ENCODE results near the gene MRPS23. TPM values are rescaled to one million over a fixed set of nuclear protein-coding genes. Genes with fewer than 3 reads are reported as not detected.

MRPS23 gene
- polyA plus RNA-seq, 6 donors from 2014 or later, result 26.3 to 48.7 (median 33.0) TPM

- Mint-ChIP-seq H3K27me3 (peaks cover 18 to 20% (median 19%) of the 10 kb centered on the region in 3 donors), H3K36me3 (no peaks in the 10 kb centered on the region), H3K9me3 (no peaks in the 10 kb centered on the region), H3K4me1 (peaks cover 20 to 24% (median 22%) of the 10 kb centered on the region in 3 donors), H3K4me3 (peak overlapping the region; percentile 5 to 89 (median 82)), H3K27ac (peak overlapping the region; percentile 54 to 92 (median 74))
- DNase-seq (peak; percentile 33), ATAC-seq (ENCODE audit: low read depth in 2 of 2) (peak; percentile 76 to 88)
Observed at GRCh38 chr17:57810721-57811637, 38.9 kb downstream of the MRPS23 start.

GRCh38 chr17:57809879-57810278 lies 40.0 kb downstream of the MRPS23 start:
- Mint-ChIP-seq H3K36me3 (no peaks in the 10 kb centered on the region), H3K27ac (peak overlapping the region in 1 of 6 donors; percentile 44), H3K4me3 (peak overlapping the region in 1 of 8 donors; percentile 70), H3K4me1 (peaks cover 20 to 24% (median 22%) of the 10 kb centered on the region in 3 donors), H3K27me3 (peaks cover 20 to 22% (median 22%) of the 10 kb centered on the region in 3 donors), H3K9me3 (no peaks in the 10 kb centered on the region)
- no peak for DNase-seq
- no peak for ATAC-seq (ENCODE audit: low read depth in 2 of 2)

DNA sequence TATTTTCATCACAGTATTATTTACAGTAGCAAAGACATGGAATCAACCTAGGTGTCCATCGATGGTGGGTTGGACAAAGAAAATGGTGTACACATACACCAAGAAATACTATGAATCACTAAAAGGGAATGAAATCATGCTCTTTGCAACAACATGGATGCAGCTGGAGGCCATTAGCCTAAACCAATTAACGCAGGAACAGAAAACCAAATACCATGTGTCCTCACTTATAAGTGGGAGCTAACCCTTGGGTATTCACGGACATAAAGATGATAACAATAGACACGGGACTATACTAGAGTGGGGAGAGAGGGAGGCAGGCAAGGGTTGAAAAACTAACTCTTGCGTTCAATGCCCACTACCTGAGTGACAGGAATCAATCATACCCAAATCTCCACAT lies 41.0 kb downstream of the MRPS23 start:
- ATAC-seq (ENCODE audit: low read depth in 2 of 2) (no peak), DNase-seq (no peak)
- Mint-ChIP-seq H3K9me3 (no peaks in the 10 kb centered on the region), H3K36me3 (no peaks in the 10 kb centered on the region), H3K27ac (no peak overlapping the region), H3K4me1 (peaks cover 20 to 26% (median 24%) of the 10 kb centered on the region in 3 donors), H3K4me3 (no peak overlapping the region), H3K27me3 (peaks cover 20 to 22% (median 22%) of the 10 kb centered on the region in 3 donors)

- Mint-ChIP-seq H3K36me3 (peaks cover 8 to 17% of the 10 kb centered on the region in 2 donors), H3K9me3 (peaks cover 5 to 16% (median 10%) of the 10 kb centered on the region in 7 donors), H3K4me1 (peaks cover 12 to 19% (median 14%) of the 10 kb centered on the region in 3 donors), H3K4me3 (peak overlapping the region in 1 of 8 donors; percentile 36), H3K27ac (no peak overlapping the region), H3K27me3 (peaks cover 20 to 22% (median 22%) of the 10 kb centered on the region in 3 donors)
- ATAC-seq (ENCODE audit: low read depth in 2 of 2) (no peak), DNase-seq (no peak)
Observed at GRCh38 chr17:57806167-57806830, 43.5 kb downstream of the MRPS23 start.

- DNase-seq (no peak), ATAC-seq (ENCODE audit: low read depth in 2 of 2) (no peak)
- Mint-ChIP-seq H3K9me3 (peaks cover 5 to 26% (median 14%) of the 10 kb centered on the region in 7 donors), H3K27ac (no peak overlapping the region), H3K36me3 (peaks cover 8 to 24% of the 10 kb centered on the region in 2 donors), H3K4me3 (no peak overlapping the region), H3K4me1 (peaks cover 0 to 4% (median 0%) of the 10 kb centered on the region in 3 donors), H3K27me3 (peaks cover 8 to 22% (median 14%) of the 10 kb centered on the region in 3 donors)
Observed at GRCh38 chr17:57803021-57803420, 46.8 kb downstream of the MRPS23 start.

DNA sequence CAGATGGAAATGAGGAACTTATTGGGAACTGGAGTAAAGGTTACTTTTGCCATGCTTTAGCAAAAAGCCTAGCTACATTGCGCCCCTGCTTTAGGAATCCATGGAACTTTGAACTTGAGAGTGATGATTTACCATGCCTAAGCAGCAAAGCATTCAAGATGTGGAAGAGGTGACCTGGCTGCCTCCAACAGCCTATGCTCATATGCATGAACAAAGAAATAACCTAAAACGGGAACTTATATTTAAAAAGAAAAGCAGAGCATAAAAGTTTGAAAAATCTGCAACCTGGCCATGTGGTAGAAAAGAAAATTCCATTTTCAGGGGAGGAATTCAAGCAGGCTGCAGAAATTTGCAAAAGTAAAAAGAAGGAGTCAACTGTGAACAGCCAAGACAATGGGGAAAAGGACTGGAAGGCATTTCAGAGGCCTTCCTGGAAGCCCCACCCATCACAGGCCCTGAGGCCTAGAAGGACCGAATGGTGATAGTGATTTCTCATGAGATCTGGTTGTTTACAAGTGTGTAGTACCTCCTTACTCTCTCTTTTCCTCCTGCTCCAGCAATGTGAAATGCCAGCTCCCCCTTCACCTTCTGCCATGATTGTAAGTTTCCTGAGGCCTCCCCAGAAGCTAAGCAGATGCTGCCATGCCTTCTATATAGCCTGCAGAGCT lies 48.7 kb downstream of the MRPS23 start:
- no peak overlapping the region for H3K27ac Mint-ChIP-seq
- no peak overlapping the region for H3K4me3 Mint-ChIP-seq
- no peak for ATAC-seq (ENCODE audit: low read depth in 2 of 2)
- H3K27me3 Mint-ChIP-seq, result peaks cover 0 to 5% (median 5%) of the 10 kb centered on the region in 3 donors
- peaks cover 5 to 26% (median 14%) of the 10 kb centered on the region in 7 donors for H3K9me3 Mint-ChIP-seq
- H3K36me3 Mint-ChIP-seq, result peaks cover 8 to 24% of the 10 kb centered on the region in 2 donors
- peaks cover 0 to 4% (median 0%) of the 10 kb centered on the region in 3 donors for H3K4me1 Mint-ChIP-seq
- DNase-seq, result no peak

GRCh38 chr17:57794841-57795240 lies 55.0 kb downstream of the MRPS23 start:
- no peaks in the 10 kb centered on the region for H3K36me3 Mint-ChIP-seq
- ATAC-seq (ENCODE audit: low read depth in 2 of 2) (no peak), DNase-seq (no peak)
- peaks cover 0 to 3% (median 0%) of the 10 kb centered on the region in 7 donors for H3K9me3 Mint-ChIP-seq
- peaks cover 0 to 5% (median 0%) of the 10 kb centered on the region in 3 donors for H3K27me3 Mint-ChIP-seq
- no peak overlapping the region for H3K27ac Mint-ChIP-seq
- H3K4me3 Mint-ChIP-seq, result no peak overlapping the region
- no peaks in the 10 kb centered on the region for H3K4me1 Mint-ChIP-seq

DNA sequence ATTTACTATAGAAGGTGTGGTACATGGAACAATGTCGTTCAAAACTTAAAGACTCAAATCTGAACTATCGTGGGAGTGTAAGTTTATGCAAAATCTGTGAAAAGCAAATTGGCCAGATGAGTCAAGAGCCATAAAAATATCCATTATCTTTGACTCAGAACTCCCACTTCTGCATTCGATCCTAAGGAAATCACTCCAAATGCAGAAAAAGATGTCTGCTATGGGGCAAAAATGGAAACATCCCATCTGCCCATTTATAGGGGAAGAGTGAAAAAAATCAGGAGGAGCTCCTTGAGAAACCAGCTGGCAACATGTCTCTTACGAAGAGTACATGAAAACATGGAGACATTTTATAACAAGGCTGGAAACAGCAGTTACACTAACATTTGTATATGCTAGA lies 61.1 kb downstream of the MRPS23 start:
- Mint-ChIP-seq H3K4me3 (no peak overlapping the region), H3K27ac (no peak overlapping the region), H3K4me1 (no peaks in the 10 kb centered on the region), H3K27me3 (peaks cover 28 to 32% (median 29%) of the 10 kb centered on the region in 3 donors), H3K36me3 (no peaks in the 10 kb centered on the region), H3K9me3 (peaks cover 0 to 3% (median 0%) of the 10 kb centered on the region in 7 donors)
- DNase-seq, result no peak
- no peak for ATAC-seq (ENCODE audit: low read depth in 2 of 2)

DNA sequence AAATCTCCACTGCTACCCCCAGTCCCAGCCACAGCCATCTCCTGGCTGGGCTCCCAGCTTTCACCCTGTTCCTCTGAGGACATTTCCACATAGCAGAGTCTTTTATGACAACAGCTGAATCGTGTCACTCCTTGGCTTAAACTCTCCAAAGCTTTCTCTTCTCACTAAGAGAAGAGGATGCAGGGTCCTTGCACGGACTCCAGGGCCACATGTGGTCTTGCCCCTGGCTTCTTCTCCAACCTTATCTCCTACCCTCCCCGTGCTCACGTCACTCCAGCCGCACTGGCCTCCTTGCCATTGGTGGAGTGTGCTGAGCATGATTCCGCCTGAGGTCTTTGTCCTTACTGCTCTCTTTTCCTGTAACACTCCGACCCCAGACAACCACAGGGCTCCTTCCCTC lies 64.8 kb downstream of the MRPS23 start:
- DNase-seq (no peak), ATAC-seq (ENCODE audit: low read depth in 2 of 2) (no peak)
- Mint-ChIP-seq H3K4me3 (no peak overlapping the region), H3K4me1 (no peaks in the 10 kb centered on the region), H3K27me3 (peaks cover 29 to 32% (median 32%) of the 10 kb centered on the region in 3 donors), H3K9me3 (no peaks in the 10 kb centered on the region), H3K36me3 (no peaks in the 10 kb centered on the region), H3K27ac (no peak overlapping the region)

Other genes starting within 250 kb of the MRPS23 start
- not detected for gene CCDC182, start 104.7 kb downstream of the MRPS23 start, polyA plus RNA-seq (ENCODE audit: low read depth in 6 of 6)
- gene CUEDC1, start 105.4 kb upstream of the MRPS23 start, polyA plus RNA-seq (ENCODE audit: low read depth in 6 of 6), result not detected
- gene VEZF1, start 138.2 kb upstream of the MRPS23 start, polyA plus RNA-seq (ENCODE audit: low read depth in 6 of 6), result 10 to 100 TPM; 39.6 to 58.2 (median 50.6) TPM
- gene SRSF1, start 157.2 kb upstream of the MRPS23 start, polyA plus RNA-seq (ENCODE audit: low read depth in 6 of 6), result 10 to 100 TPM; 29.1 to 57.3 (median 41.8) TPM
- gene DYNLL2, start 233.4 kb upstream of the MRPS23 start, polyA plus RNA-seq (ENCODE audit: low read depth in 6 of 6), result 1 to 10 TPM in 1 of 6 donors, under 1 TPM in 5; 0.26 to 1.2 (median 0.82) TPM